ENCODE results near the gene C10orf143.
"Not testable (repeated sequence)": the region's sequence is repeated elsewhere in the genome, so short reads cannot be mapped to it uniquely, and the experiment has no call there.

Gene C10orf143

DNA sequence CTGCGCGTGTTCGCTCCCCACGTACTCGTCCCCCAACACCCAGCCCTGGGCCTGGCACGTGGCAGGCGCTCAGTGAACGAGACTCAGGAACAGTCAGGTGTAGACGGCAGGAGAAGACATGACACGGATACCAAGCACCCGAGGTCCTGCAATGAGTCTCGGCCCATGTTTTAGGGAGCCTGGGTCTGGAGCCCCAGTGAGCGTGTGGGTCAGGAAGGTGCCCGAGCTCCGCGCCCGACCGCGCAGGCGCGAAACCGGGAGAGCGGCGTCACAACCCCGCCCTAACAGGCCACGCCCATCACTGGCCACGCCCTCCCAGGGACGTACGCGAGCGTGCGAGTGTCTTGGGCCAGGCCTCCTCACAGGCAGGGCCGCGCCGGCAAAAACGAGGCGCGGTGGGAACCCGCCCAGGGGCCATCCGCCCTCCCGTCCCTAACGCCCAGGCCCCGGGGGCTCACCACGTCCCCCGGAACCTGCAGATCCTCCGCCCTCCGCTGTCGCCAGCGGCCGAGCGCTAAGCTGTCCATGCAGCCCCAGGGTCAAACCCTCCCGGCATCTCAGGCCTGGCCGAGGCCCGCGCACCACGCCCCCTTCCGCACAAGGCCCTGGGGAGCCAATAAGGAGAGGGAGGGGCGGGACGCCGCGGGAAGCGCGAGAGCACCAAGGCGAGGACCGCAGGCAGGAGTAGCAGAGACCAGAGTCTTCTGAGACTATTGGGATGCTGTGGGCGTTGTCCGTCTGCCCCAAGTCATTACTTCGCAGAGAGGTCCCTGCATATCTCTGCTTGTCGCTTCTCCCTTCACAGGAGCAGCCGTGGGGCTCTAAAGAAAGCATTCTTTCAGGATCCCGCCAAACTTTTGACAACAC, at the start of gene C10orf143:
Gene C10orf143, minus strand, starts transcription at position 585 of the 867 bp plus-strand sequence. Its CDS starts 58 bp downstream, at position 527.
- DNase-seq = peak; percentile 66

DNA sequence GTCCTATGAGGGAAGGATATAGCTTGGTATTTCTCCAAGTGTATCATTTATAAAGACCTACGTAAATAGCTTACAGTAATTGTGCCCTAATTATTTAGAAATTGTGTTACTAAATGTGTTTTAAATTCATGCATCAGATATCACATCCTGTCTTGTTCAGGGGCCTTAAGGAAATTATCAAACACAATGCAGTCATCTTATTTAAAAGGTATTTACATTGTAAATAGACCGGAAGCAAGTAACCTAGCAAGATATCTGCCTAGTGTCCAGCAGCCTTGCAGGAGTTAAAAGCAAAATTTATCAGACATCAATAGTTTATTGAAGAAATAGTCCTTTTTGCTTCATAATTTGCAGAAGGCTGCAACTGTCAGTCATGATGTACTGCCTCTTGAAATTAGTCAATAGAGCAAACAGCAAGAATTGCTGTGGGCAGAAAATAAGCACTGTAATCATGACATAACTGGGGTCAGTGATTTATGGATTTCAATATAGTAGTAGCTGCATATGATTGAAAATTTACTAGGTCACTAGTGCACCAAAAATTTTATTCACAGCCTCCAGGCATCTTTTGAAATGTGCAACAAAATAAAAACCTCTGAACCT, 48.7 kb upstream of the C10orf143 start:
- no peak for DNase-seq

DNA sequence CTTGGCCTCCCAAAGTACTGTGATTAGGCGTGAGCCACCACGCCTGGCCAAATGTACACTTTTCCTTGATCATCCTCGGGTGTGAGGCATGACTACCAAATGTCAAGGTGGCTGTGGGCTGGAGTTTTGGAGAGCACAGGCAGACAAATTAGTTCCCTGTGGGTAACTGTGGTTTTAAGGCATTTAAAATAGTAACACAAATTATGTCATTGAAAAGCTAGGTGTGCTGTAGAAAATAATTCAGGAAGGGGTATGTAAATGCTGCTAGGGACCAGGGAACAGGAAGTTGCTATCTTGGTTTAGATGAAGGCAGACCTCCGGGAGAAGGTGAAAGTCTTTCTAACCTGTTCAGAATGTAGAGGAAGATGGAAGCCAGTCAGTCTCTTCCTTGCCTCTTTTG, 35.4 kb upstream of the C10orf143 start:
- no peak for DNase-seq

DNA sequence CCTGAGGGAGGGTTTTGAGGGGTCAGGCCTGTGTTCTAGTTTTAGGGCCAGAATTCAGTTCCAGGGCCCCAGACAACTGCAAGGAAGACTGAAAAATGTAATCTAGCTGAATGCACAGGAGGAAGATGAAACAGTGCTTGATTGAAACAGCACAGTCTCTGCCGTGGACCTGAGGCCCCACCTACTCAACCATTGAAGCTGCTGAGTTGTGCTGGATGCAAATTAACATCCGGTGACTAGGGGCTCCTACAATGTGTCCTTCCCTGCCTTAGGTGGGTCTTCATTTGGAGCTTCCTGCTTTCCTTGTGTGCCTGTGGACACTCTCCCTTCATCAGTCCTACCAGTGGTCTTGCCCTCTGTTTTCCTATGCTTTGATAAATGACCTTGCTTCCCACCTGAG, 31.2 kb upstream of the C10orf143 start:
- DNase-seq = no peak

DNA sequence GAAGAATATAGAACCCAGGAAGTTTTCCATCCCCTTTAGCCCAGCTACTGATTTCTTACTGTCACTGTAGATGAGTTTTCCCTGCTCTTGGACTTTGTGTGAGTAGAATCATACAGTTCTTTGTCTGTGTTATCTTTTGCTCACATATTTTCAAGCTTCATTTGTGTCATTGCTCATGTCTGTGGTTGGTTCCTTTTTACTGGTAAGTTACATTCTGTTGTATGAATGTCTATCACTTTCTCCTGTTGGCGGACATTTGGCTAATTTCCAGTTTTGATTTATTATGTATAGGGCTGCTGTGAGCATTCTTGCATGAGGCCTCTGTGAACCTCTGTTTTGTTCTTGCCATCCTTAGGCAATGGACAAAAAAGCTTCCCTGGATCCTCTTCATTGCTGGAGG, 30.8 kb upstream of the C10orf143 start:
- no peak for DNase-seq

DNA sequence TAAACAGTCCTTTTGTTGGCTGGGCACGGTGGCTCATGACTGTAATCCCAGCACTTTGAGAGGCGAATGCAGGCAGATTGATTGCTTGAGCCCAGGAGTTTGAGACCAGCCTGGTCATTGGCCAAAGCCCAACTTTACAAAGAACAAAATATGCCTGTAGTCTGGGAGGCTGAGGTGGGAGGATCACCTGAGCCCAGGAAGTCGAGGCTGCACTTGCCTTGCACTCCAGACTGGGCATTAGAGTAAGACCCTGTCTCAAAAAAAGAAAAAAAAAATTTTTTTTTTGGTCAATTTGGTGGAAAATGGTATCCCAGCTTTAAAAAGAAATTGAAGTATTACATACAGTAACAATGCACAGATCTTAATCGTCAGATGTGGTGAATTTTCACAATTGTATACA, 30.4 kb upstream of the C10orf143 start:
- no peak for DNase-seq

DNA sequence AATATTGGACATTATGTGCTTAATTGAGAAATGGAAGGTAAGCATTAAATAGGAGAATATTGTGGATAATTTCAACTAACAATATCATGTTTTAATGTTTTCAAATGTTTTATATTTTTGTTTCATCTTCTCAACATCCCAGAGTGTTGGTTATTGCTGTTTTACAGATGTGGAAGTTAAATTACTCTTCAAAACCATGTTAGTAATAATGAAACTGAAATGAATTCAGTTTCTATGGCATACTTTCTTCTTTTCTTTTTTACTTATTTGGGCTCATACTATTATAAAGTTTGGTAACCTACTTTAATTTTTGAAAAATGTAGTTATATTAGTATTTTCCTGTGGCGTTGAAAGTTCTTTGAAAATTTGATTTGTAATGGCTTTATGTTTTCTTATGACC, 29.8 kb upstream of the C10orf143 start:
- DNase-seq = no peak

DNA sequence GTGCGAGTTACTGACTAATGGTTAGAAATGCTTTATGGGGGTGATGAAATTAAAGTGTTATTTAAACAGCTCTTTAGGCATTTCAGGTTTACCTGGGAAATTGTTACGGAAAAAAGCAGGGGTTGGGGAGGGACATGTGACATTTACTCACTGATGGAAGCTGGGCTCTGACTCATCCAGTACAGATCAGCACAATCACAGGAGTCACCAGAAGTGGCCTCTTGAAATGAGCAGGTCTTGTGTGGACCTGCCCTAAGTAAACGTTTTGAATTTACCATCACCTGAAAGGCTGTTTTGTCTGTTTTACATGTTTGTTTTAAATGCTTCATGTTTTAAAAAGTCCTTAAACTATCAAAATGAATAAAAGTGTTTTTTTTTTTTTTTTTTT, 27.8 kb upstream of the C10orf143 start:
- DNase-seq = no peak

DNA sequence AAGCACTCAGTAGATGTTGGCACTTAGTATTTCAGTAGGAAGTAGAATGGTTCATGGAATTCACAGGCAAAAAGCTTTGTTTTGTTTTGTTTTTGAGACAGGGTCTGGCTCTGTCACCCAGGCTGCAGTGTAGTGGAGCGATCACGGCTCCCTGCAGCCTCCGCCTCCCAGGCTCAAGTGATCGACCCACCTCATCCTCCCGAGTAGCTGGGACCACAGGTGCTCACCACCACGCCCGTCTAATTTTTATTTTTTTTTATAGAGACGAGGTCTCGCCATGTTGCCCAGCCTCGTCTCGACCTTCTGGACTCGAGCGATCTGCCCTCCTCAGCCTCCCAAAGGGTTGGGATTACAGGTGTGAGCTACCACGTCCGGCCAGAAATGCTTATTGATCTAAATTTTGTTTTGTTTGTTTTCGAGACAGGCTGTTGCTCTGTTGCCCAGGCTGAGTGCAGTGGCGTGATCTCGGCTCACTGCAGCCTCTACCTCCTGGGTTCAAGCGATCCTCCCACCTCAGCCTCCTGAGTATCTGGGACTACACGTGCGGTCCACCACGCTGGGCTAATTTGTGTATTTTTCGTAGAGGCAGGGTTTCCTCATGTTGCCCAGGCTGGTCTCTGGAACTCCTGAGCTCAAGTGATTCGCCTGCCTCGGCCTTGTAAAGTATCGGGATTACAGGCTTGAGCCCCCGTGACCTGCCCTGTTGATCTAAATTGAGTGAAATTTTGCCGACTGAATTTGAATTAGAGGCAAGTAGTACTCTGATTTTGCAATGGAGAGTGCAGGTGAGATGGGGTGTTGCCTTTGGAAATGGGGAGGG, 27.2 kb upstream of the C10orf143 start:
- DNase-seq = no peak

DNA sequence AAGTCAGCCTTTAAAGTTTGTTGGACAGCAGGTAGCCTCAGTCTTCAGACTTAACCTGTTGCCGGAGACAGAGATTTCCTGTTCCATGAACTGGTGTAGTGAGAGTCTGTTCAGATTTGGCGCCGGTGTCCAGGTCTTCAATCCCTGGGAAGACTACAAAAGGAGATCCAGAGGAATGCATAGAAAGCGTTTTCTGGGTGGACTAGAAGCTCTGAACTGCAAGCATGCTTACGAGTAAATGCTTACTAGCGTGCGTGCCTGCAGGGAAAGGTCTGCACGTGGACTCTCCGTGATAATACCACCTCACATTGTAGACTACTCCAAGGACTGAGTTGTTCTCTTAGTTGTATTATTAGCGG, 26.4 kb upstream of the C10orf143 start:
- DNase-seq = no peak

DNA sequence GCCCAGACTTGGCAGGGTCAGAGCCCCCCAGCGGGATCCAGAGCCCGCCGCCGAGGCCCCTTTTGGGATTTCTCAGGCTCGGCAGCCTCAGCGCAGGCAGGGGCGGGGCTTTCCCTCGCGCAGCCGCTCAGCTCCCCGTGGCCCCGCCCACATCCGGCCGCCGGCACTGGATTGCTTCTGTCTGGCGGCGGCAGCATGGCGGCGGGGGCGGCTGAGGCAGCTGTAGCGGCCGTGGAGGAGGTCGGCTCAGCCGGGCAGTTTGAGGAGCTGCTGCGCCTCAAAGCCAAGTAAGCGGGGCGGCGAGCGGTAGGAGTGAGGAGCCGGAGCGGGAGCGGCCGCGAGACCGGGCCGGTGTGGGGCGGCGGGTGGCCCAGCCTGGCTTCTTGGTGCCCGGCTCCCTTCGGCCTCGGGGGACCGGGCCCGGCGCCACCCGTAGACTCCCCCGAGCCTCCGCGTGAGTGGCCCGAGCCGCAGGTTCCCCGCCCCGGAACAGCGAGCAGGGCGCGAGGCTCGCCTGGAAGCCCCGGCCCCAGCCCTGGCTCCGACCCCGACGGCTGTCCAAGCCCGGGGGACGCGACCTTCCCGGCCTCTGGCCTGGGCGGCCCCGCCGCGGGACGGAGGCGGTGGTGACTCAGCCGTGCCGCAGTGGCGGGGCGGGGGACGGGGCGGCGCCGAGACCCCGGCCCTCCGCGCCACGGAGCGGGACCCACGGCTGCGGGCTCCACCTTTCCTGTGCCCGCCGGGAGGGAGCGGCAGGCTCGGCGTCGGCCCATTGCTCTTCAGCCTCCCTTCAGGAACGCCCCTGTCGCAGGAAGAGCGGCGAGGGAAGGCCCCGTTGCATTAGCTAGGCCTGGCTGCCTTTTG, 25.8 kb upstream of the C10orf143 start, which contains the start of gene GLRX3:
Gene GLRX3, plus strand, starts transcription at position 166 of the 864 bp plus-strand sequence. Its CDS starts 30 bp downstream, at position 196.
- DNase-seq = peak; percentile 70

DNA sequence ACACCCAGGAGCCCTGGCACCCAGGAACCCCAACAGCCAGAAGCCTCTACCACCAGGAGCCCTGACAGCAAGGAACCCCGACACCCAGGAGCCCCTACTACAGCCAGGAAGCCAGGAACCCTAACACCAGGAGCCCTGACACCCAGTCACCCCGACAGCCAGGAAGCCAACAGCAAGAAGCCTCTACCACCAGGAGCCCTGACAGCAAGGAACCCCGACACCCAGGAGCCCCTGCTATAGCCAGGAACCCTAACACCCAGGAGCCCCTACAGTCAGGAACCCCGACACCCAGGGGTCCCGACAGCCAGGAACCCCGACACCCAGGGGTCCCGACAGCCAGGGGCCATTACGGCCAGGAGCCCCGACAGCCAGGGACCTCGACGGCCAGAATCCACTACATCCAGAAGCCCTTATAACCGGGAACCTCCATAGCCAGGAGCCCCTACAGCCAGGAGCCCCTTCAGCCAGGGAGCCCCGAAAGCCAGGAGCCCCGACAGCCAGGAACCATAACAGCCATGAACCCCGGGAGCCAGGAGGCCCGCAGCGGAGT, 25.1 kb upstream of the C10orf143 start:
- no peak for DNase-seq

DNA sequence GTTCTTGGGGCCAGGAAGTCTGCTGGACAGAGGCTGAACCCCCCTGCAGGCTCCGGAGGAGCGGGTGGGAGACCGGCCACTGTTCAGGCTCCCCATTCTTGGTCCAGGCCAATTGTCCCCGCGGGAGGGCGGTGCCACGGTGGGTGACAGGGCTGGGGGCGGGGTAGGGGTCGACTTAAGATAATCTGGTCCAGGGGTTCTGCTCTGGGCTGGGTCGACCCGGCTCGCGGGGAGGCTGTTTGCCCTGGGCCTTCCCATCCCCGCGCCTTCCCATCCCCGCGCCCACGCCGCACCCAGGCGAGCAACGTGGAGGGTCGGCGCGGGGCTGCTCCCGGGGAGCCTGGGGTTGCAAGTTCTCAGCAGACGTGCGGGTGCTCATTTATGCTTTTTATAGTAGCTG, 18.3 kb upstream of the C10orf143 start:
- DNase-seq = no peak

DNA sequence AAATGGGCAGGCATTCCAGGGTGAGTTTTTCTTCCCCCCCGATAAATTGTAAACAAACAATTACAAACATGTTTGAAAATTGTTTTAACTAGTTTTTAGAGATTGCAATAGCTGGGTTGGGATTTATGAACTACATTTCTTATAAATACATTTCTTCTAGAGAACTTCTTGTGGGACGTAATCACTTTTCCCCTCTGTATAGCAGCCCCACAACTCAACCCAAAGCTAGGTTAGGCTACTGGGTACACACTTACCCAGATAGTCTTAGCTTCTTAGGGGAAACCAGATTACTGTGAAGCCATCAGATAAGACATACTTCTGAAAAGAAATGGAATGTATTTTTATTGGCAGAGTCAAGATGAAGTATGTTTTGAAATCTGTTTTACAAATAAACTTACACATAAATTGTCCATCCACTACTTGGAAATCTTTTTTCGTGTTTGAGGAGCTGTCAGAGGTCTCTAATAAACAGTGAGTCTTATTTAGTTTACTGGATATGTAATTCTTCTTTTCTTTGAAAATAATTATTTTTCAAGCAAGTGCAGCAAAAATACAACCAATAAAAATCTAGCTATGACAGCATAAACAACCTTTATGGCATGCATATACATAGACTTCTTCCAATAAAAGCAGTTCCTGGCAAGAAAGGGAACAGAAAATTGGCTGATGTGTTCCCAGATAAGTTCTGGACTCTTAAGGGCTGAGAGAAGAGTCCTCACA, 17.6 kb upstream of the C10orf143 start:
- DNase-seq = no peak

DNA sequence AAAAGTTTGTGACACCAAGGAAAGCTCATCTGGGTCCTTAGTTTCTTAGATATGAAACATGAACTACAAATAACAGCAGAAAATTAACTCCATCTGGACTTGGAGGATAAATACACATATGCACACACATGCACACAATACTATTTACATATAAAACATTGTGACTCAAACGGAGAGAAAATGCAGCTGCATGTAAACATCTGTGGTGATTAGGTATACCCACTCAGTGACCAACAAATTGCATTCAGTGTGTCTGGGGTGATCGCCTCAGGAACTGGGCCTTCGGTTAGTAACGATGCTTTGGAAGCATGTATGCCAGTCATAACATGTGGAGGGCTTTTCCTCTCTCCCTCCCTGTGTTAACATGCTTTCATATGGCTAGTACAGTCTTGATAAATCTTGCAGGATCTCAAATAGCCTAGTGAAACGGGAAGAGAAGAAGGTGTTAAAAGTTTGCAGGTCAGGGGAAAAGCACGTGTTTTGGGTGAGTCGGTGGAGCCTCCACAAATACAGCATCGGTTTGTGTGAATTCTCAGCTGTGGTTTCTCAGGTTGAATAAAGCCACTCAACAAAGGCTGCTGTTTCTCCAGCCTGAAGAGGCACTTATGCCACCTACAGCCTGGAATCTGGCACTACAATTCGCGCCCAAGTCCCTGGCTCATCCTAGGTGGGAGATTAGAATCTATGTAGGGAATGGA, 16.9 kb upstream of the C10orf143 start:
- DNase-seq = peak; percentile 42

DNA sequence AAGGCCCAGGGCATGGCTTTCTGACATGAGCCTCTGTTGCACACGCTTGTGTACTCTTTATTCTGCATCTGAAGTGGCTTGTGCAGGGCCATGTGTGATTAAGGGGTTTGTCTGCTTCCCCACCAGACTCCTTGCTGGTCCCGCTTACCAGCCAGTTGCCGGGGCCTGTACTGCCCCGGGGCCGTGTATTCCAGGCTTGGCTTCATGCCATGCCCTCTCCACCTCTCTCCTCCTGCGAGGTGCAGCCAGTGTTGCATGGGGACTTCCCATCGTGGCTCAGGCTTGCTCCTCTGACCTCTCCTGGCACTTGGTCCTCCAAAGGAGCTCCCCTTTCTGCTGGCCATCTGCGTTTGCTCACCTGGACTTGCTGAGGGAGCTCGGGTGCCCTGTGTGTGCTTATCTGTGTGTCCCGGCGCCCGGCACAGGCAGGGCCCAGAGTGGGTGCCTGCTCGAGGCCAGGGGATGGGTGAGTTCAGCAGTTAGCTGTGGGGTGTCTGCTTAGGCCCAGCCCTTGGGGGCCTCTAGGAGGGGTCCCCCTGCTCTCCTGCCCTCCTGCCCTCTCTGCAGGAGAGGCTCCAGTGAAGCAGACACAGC, 11.0 kb upstream of the C10orf143 start:
- no peak for DNase-seq

DNA sequence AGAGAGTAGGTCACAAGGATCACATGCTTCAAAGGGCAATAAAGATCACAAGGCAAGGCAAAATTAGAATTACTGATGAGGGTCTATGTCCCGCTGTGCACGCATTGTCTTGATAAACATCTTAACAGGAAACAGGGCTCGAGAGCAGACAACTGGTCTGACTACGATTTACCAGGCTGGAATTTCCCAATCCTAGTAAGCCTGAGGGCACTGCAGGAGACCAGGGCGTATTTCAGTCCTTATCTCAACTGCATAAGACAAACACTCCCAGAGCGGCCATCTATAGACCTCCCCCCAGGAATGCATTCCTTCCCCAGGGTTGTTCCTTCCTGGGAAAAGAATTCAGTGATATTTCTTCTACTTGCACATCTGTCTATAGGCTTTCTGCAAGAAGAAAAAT, 6.9 kb upstream of the C10orf143 start:
- not testable (repeated sequence) for DNase-seq

DNA sequence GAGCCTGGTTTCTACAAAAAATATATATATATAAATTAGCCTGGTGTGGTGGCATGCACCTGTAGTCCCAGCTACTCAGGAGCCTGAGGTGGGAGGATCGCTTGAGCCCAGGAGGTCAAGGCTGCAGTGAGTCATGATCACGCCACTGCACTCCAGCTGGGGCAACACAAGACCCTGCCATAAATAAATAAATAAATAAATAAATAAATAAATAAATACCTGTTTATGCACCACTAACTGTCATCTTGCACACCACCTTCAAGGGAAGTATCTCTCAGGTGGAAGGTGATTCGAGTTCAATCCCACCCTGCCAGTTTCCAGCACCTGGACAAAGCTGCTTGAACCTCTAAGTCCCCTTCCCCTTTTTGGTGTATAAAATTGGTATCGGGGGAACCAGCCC, 6.3 kb upstream of the C10orf143 start:
- DNase-seq = not testable (repeated sequence)

DNA sequence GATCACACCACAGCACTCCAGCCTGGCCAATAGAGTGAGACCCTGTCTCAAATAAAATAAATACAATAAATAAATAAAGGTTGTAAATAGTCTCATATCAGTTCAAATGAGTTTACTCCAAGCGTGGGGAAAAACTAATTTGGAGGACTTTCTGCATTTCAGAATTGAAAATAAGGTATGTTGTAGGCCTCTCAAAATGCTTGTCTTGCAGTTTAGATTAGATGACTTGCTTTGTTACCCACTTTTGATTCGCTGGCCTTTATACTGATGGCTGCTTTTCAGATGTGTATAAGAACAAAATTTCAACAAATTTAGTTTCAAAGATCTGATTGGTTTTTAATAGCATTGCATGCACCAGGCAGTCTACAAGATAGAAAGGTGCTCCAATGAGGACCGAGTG, 2.2 kb upstream of the C10orf143 start:
- no peak for DNase-seq

DNA sequence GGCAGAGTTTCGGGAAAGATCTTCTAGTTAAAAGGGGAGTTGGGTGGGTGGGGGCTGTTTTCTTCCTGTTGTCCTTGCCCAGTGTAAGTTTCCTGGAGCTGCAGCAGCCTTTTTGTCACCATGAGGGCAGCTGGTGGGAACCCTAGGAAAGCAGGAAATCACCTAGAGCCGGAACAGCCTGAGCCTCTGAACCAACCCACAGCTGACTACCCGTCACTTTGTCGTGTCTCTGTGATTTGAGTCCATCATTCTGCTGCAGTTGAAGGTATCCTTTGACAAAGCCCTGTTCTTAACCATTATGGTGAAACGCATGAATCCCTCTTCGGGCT, 1.2 kb upstream of the C10orf143 start:
- no peak for DNase-seq

Measured in NCI-H2171 (cell line).